ENCODE results near the gene HIGD2A.

HIGD2A gene

DNA sequence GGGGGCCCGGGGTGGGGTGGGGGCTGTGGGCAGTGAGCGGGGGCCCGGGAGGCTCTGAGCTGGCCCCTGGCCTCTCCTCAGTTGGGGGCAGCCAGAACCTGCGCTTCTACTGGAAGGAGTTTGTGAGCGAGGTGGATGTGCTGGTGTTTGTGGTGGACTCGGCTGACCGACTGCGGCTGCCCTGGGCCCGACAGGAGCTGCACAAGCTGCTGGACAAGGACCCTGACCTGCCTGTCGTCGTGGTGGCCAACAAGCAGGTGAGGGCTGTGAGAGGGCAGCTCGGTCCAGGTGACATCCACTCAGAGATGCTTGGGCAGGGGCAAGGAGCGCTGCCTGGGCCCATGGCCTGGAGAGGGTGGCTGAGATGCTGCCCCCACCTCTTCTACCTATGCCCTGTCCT lies 19.8 kb upstream of the HIGD2A start:
- POLR2A ChIA-PET (ENCODE audit: low non-redundant PET), result no interaction called here
- CTCF ChIA-PET, result interaction anchor here (0.6 kb wide), 1 partner anchor 309 kb away, joined by 3 read pairs; no protein-coding TSS in a partner anchor
- H3K27ac ChIP-seq, result peak overlapping the region; percentile 11
- no peak for DNase-seq (ENCODE audit: low spot score)
- TF ChIP-seq, protein P1, sequence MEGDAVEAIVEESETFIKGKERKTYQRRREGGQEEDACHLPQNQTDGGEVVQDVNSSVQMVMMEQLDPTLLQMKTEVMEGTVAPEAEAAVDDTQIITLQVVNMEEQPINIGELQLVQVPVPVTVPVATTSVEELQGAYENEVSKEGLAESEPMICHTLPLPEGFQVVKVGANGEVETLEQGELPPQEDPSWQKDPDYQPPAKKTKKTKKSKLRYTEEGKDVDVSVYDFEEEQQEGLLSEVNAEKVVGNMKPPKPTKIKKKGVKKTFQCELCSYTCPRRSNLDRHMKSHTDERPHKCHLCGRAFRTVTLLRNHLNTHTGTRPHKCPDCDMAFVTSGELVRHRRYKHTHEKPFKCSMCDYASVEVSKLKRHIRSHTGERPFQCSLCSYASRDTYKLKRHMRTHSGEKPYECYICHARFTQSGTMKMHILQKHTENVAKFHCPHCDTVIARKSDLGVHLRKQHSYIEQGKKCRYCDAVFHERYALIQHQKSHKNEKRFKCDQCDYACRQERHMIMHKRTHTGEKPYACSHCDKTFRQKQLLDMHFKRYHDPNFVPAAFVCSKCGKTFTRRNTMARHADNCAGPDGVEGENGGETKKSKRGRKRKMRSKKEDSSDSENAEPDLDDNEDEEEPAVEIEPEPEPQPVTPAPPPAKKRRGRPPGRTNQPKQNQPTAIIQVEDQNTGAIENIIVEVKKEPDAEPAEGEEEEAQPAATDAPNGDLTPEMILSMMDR (conservative IDR thresholded peaks at IDR 0.05; ENCODE audit: low read depth), result no peak

DNA sequence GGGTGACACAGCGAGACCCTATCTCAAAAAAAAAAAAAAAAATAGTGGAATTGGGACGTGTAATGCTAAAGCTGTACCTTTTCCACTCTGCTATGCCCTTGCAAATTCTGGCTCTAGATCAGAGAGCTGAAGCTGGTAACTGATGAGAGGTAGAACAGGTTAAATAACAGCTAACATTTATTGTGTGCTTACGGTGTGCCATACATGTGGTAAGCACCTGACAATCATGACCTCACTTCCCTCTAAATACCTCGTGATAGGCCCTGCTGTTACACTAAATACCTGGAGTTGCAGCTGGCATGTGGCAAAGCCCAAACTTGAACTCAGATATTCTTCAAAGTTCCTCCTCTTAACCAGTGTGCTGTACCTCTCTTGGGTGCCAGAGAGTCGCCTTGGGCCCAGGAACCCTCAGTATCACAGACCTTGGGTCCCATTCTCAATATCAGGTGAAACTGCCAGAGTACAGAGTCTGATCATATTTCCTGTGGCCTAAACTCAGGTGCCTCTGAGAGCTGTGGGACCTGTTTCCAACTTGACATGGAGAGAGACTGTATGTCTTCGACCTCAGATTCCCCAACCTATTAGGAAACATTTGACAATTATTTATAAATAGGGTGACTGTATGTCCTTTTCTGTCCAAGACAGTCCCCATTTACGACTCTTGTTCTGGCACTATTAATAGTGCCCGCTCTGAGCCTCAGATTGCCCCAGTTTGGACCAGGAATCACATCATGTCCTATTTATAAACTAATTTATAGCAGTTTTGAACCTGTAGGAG lies 18.4 kb upstream of the HIGD2A start:
- no peak for DNase-seq (ENCODE audit: low spot score)
- ChIA-PET POLR2A (ENCODE audit: low non-redundant PET) (interaction anchor here (0.6 kb wide), 1 partner anchor 19 kb away, joined by 4 read pairs; no protein-coding TSS in a partner anchor), CTCF (interaction anchor here (0.6 to 0.7 kb wide), 2 partner anchors 22 to 1961 kb away, joined by 3 read pairs; no protein-coding TSS in a partner anchor)
- TF ChIP-seq, protein P1 (conservative IDR thresholded peaks at IDR 0.05; ENCODE audit: low read depth), result no peak
- no peak overlapping the region for H3K27ac ChIP-seq

DNA sequence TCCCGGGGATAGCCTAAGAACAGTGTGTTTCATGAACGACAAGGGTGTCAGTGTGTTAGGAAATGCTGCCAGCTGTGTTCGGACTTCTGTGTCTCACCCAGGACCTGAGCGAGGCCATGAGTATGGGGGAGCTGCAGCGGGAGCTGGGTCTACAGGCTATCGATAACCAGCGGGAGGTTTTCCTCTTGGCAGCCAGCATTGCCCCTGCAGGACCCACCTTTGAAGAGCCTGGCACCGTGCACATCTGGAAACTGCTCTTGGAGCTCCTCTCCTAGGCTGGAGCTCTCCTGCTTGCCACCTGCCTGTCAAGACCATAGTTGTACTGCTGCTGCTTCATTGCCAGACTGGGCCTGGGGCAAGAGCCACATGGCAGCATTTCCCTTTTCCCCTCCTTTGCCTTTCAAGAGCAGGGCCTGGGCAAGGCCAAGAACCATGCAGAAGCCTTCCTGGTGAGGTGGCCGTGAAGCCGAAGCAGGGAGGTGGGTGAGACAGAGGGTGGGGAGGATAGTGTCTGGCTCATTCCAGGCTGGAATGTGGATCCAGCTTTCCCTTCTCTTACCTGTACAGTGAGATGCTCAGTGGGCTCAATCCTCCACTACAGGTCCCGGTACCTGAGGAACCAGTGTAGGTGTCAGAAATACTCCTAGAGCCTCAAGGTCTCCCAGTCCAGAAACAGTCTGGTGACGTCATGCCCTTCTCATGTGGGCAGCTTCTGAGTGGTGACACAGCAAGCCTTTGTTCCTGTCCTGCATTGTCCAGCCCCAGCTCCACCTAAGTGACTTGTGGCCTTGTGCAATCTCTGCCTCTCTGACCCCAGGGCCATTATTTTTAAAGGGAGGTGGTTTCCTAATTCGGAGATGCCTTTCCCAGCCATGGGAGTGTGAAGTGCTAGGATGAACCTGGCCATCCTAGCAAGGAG lies 16.7 kb upstream of the HIGD2A start:
- H3K27ac ChIP-seq, result peak overlapping the region; percentile 8; the same call in 1 of the 2 replicates
- ChIA-PET POLR2A (ENCODE audit: low non-redundant PET) (interaction anchor here (0.8 kb wide), 1 partner anchor 10 kb away, joined by 5 read pairs; the partner anchor contains the start of gene KIAA1191), CTCF (interaction anchor here (0.6 to 0.7 kb wide), 3 partner anchors 46 to 692 kb away, joined by 3 to 5 read pairs (median 4); partner anchors contain the start of gene ZNF346)
- TF ChIP-seq, protein P1 (conservative IDR thresholded peaks at IDR 0.05; ENCODE audit: low read depth), result no peak
- DNase-seq (ENCODE audit: low spot score), result no peak

DNA sequence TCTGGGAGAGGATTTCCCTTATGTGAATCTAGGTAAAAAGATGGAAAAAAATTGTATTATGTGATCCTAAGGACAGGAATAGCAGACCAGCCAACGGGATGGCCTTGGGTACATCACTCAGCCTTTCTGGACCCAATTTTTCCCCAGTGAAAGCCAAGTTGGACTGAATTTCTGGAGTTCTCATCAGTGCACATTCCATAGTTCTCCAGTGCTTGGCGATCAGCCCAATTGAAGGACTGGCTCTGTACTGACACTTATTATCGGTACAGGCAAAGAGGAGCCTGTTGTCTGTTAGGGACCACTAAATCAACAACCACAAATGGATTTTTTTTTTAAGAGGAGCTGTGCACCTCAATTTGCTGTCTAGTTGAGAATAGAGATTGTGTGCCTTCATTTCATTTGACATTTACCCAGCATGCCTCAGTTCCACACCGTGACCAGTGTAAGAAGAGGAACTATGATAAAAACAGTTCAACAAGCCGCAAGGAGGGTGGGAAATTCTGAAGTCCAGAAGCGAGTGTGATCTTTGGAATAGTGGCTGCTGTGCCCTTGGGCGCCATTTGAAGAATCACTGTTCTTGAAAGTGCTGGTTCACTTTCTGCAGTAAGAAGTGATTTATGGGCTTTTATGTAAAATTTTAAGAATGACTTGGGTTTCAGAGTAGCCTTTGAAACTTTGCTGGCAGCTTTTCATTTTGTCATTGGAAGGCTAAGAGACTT lies 15.3 kb upstream of the HIGD2A start:
- POLR2A ChIA-PET (ENCODE audit: low non-redundant PET), result no interaction called here
- CTCF ChIA-PET, result no interaction called here
- DNase-seq (ENCODE audit: low spot score), result no peak
- TF ChIP-seq, protein P1 (conservative IDR thresholded peaks at IDR 0.05; ENCODE audit: low read depth), result no peak
- no peak overlapping the region for H3K27ac ChIP-seq

DNA sequence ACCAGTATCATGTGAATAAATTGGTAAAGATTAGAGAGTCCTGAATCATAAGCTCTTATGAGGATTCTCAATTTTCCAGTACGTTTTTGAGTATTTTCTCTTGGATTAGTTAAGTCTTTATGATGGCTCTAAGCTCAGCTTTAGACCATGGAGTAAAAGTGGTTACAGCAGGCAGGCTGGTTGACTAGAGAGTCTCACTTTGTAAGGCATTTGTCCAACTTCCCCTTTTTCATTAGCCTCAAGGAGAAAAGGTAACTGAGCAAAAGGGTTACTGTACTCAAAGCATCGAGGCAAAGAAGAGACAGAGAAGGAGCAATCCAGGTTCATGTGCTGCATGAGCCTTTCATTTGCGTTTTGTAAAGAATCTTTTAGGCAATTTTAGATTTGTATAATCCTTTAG lies 8.7 kb upstream of the HIGD2A start:
- POLR2A ChIA-PET (ENCODE audit: low non-redundant PET), result no interaction called here
- TF ChIP-seq, protein P1 (conservative IDR thresholded peaks at IDR 0.05; ENCODE audit: low read depth), result no peak
- DNase-seq (ENCODE audit: low spot score), result no peak
- no peak overlapping the region for H3K27ac ChIP-seq
- CTCF ChIA-PET, result interaction anchor here (0.7 kb wide), 1 partner anchor 209 kb away, joined by 4 read pairs; no protein-coding TSS in a partner anchor

Measured in RWPE1 (cell line).